Coronary artery (tissue), 2 donors: ENCODE measurements around the gene ACBD4.

ENCODE experiments used
- DNase-seq: peaks from one replicate; pipeline ENCODE4 v3.0.0-alpha.2; 2017; ENCODE audit warnings: low spot score
- H3K27ac ChIP-seq, 2 donors: fragments of 200-600 bp; sonication (generic); one replicate each; pipeline ENCODE4 v1.5.1; 2016 to 2019
- H3K4me3 ChIP-seq: fragments of 200-600 bp; sonication (generic); 2 replicates; pipeline ENCODE4 v1.5.1; 2016; ENCODE audit warnings: mild to moderate bottlenecking, moderate library complexity
- TF ChIP-seq, protein P1 (sequence below): fragments of 200-600 bp; sonication (generic); IDR thresholded peaks from one replicate; pipeline ENCODE4 v1.5.1; 2019; ENCODE audit warnings: antibody characterized with exemption

Gene ACBD4

DNA sequence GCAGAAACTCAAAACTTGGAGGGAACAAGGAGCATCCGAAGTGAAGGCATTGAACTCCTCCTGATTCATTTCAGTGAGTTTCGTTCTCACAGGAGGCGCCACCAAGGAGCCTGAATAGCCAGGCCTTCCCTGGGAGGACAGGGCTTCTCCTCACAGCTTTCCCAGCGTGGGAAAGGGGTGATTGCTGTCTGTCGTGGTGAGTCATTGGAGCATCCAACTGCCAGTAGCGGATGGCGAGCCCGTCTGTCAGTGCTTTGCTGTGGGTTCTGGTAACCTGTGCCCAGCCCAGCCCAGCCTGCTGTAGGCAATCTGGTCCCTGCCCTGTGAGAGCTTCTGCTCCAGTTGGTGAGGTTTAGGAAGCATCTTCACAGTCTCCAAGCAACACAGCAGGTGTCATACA lies 31.5 kb upstream of the ACBD4 start:
- no peak overlapping the region for H3K27ac ChIP-seq
- TF ChIP-seq, protein P1, sequence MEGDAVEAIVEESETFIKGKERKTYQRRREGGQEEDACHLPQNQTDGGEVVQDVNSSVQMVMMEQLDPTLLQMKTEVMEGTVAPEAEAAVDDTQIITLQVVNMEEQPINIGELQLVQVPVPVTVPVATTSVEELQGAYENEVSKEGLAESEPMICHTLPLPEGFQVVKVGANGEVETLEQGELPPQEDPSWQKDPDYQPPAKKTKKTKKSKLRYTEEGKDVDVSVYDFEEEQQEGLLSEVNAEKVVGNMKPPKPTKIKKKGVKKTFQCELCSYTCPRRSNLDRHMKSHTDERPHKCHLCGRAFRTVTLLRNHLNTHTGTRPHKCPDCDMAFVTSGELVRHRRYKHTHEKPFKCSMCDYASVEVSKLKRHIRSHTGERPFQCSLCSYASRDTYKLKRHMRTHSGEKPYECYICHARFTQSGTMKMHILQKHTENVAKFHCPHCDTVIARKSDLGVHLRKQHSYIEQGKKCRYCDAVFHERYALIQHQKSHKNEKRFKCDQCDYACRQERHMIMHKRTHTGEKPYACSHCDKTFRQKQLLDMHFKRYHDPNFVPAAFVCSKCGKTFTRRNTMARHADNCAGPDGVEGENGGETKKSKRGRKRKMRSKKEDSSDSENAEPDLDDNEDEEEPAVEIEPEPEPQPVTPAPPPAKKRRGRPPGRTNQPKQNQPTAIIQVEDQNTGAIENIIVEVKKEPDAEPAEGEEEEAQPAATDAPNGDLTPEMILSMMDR: no peak
- no peak overlapping the region for H3K4me3 ChIP-seq
- DNase-seq: no peak

DNA sequence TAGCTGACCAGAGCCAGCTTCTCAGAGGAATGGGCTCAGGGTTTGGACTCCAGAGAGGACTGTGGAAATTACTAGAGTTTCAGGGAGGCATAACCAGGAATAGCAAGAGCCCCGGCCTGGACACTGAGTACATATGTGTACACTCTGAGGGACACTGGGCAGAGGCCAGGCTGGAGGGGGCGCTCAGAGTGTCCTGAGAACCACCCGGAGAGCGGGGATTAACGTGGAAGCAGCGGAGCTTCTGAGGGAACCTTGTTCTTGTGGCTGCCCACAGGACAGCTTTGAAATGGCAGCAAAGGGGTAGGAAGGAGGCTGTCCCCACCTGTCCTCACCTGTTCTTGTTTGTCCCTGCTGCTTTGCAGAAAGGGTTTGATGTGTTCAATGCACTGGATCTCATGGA lies 31.0 kb upstream of the ACBD4 start:
- H3K4me3 ChIP-seq: no peak overlapping the region
- TF ChIP-seq, protein P1: no peak
- H3K27ac ChIP-seq: no peak overlapping the region
- DNase-seq: no peak

DNA sequence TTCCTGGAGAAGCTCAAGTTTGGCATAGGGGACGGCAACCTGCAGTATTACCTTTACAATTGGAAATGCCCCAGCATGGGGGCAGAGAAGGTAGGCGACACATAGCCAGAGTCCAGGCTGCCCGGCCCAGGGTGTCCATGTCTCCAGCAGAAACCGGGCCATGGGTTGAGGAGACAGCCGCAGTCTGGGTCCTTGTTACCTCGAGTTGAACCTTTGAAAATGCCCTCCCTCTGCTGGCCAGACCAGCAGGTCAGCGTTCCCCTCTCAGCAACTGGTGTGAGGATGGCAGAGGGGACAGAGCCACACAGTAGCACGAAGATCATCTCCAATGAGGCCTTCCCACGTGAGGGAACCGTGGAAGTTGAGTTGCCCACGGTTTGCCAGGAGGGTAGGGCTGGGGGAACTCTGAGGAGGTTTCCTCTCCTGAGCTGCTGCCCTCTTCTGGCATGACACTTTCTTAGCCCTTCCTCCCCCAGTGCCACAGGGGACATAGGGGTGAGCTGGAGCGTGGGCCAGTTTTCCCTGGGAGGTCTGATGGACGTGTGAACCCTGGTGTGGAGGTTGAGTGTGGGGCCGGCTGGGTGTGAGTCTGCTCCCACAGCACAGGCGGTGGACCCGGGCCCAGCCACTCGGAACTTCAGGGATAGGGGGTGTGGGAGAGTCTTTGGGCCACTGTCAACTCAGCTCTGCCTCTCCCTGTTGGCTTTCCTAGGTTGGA lies 30.4 kb upstream of the ACBD4 start:
- Histone ChIP-seq H3K4me3 (no peak overlapping the region), H3K27ac (peak overlapping the region in 1 of 2 donors; percentile 33)
- no peak for DNase-seq
- TF ChIP-seq, protein P1: no peak

DNA sequence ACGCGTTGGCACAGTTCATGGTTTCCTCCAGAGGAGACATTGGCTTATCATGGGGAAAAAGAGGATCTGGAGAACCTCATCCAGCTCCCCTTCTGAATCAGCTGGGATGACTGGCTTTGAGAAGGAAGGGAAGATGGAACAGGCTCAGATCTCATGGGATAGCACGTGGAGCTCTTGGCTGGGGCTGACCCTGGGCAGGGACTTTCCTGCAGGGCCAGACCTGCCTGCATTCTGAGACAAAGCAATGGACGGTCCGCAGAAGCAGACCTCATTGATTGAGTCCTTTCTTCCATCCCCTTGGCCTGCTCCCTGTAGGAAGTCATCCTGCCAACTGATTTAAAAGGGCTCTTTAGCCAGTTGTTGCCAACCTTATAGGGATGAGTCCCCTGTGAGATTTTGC lies 29.4 kb upstream of the ACBD4 start:
- Histone ChIP-seq H3K27ac (peak overlapping the region; percentile 12 to 31), H3K4me3 (no peak overlapping the region)
- DNase-seq: no peak
- TF ChIP-seq, protein P1: no peak

DNA sequence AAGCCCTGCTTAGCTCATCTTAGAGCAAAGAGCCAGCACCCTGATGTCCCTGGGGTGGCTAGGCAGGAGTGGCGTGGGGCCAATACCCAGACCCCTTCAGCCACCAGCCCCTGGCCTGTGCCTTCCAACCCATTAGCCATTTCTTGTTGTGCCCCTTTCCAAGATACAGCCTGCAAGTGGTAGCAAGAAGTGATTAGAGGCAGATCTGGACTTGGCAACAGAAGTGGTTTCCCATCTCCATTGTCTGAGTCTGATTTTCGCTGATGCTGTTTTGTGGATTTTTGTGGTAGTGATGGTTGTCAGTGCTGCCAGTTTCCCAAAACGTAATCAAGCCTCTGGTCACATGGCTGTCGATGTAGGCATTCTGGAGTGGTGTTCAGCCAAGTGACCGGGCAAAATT lies 28.9 kb upstream of the ACBD4 start:
- DNase-seq: no peak
- TF ChIP-seq, protein P1: no peak
- no peak overlapping the region for H3K4me3 ChIP-seq
- peak overlapping the region; percentile 12 to 31 for H3K27ac ChIP-seq

DNA sequence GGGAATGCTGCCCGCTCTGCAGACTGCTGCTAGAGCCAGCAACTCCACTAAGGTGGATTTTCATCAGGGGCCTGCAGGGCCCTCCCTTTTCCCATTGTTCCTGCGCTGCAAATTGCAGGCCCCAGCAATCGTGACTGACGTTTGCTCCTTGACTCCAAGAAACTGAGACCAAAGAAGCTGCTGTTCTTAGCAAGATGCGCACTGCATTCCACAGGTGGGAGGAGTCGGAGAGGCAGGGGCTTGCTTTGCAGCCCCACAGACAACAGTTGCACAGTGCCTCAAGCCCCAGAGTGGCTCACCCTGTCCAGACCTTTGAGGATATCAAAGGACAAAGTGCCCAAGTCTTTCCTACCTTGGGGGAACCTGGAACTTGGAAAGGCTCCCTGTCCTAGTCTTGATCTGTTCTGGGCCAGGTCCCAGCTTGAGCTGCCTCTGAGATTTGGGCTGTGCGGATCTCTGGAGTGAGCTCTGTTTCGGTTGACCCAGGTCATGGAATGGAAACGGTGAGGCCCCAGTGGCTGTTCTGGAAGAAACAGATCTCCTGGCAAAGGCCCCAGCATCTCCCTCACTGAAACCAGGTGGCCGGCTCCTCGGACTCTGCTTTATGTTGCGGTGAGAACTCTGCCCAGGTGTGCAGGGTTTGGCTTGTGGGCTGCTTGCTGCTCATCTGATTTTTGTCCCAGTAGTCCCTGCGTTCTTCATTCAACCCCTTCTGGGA lies 28.0 kb upstream of the ACBD4 start:
- Histone ChIP-seq H3K27ac (peak overlapping the region; percentile 21 to 31), H3K4me3 (no peak overlapping the region)
- DNase-seq: no peak
- TF ChIP-seq, protein P1: no peak

DNA sequence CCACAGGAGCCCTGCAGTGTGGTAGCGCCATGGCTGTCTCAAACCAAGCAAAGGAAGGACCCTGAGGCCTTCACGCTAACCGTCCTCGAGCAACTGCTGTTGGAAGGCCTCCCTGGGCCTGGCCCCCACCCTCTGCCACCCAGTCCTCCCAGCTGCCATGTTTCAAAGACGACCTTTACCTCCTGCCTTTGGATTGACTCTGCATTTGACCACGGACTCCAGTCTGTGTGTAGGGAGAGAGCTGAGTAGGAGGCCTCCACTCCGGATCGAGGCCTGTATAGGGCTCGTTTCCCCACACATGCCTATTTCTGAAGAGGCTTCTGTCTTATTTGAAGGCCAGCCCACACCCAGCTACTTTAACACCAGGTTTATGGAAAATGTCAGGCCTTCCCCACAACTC lies 27.4 kb upstream of the ACBD4 start:
- DNase-seq: no peak
- Histone ChIP-seq H3K4me3 (no peak overlapping the region), H3K27ac (peak overlapping the region in 1 of 2 donors; percentile 21)
- TF ChIP-seq, protein P1: no peak
